Measurements from ENCODE around the gene PAOX.

PAOX gene

DNA sequence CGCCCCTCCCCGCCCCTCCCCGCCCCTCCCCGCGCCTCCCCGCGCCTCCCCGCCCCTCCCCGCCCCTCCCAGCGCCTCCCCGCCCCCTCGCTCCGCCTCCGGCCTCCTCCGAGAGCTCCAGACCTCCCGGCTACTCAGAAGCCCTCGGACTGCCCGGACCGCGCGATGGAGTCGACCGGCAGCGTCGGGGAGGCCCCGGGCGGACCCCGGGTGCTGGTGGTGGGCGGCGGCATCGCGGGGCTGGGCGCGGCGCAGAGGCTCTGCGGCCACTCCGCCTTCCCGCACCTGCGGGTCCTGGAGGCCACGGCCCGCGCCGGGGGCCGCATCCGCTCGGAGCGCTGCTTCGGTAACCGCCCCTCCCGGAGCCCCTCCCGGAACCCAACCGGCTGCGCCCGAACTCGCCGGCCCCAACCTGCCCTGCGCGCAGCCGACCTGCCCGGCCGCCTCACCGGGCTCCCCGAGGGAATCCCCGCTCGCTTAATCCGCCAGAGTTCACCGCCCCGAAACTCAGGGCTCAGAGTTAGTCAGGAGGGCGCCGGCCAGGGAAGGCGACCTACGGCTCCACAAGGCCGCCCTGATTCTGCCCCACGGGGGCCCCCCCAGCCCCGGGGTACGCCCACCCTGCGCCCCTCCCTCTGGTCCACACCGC, at the start of gene PAOX:
Gene PAOX (plus strand): TSS at position 111 of the 649 bp plus-strand sequence. CDS start 55 bp downstream, at position 166.
- no peak for DNase-seq

DNA sequence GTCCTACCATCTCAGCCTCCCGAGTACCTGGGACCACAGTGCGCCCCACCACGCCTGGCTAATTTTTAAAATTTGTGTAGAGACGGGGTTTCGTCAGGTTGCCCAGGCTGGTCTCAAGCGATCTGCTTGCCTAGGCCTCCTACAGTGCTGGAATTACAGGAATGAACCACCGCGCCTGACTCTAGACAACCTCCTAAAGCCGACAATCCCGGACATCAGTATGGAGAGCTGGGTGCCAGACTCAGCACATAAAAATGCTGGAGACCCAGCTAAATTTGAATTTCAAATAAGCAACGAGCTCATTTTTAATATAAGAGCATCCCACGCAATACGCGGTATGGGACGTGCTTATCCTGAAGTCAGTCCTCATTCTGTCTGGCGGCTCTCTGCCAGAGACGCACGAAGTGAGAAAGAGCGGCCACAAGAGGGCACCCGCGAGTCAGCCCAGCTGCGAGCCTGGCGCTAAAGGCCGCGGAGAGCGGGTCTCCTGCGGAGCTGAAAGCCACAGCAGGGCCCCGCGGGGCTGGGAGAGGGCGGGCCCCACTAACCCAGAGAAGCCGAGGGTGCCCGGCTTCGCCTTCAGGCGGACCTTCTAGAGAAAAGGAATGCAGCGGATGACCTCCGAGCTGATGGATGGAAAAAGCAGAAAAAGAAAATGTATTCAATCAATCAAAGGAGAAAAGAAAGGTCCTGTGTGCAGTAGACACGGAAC, 49.4 kb upstream of the PAOX start:
- DNase-seq, result peak; percentile 55 to 76

DNA sequence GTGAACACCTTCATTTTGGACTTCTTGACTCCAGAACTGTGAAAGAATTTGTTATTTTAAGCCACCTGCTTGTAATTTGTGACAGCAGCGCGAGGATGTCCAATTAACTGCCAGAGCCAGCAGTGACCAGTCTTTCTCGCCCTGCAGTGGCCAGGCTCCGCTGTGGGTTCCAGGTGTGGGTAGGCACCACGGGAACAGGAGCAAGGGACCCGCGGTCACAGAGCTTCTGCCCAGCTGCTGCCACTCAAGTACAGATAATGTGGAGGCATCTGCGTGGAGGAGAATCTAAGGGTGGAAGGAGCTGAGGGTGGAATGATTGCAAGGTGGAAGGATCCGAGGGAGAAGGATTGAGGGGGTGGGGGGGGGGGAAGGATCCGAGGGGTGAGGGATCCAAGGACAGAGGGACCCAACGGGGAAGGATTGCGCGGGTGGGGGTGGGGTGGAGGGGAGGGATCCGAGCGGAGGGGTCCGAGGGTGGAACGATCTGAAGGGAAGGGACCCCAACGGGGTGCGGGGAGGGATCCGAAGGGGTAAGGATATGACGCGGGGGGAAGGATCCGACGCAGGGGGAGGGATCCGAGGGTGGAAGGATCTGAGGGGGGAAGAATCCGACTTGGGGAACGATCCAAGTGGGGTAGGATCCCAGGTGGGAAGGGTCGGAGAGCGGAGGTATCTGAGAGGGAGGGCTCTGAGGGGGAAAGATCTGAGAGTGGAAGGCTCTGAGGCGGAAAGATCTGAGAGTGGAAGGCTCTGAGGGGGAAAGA, 45.9 kb upstream of the PAOX start:
- DNase-seq, result no peak

DNA sequence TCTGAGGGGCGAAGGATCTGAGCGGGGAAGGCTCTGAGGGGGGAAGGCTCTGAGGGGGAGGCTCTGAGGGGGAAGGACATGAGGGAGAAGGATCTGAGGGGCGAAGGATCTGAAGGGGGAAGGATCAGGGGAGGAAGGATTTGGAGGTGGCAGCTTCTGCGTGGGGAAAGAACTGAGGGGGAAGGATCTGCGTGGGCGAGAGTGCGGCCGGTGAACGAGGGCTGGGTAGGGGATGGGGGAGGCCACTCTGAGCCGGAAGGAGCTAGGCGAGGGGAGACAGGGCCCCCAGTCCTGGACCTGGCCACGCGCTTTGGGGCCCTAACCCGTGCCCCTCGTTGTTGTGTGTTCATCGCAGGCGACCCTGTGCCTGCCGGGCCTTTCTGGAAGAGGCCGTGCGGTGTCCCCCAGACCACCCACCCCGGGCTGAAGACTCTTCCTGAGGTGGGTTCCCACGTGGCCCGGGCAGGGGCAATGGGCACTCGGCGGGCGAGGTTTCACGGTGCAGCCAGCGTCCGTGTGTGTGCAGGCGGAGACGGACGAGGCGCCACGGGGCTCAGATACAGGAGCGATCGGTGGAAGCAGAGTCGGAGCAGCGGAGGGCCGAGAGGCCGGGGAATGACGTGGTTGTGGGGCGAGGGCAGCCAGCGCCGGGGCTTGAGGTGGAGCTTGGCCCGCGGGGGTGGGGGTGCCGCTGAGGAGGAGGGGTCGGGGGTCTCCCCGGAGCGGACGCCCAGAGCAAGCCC, 44.4 kb upstream of the PAOX start:
- DNase-seq, result no peak

DNA sequence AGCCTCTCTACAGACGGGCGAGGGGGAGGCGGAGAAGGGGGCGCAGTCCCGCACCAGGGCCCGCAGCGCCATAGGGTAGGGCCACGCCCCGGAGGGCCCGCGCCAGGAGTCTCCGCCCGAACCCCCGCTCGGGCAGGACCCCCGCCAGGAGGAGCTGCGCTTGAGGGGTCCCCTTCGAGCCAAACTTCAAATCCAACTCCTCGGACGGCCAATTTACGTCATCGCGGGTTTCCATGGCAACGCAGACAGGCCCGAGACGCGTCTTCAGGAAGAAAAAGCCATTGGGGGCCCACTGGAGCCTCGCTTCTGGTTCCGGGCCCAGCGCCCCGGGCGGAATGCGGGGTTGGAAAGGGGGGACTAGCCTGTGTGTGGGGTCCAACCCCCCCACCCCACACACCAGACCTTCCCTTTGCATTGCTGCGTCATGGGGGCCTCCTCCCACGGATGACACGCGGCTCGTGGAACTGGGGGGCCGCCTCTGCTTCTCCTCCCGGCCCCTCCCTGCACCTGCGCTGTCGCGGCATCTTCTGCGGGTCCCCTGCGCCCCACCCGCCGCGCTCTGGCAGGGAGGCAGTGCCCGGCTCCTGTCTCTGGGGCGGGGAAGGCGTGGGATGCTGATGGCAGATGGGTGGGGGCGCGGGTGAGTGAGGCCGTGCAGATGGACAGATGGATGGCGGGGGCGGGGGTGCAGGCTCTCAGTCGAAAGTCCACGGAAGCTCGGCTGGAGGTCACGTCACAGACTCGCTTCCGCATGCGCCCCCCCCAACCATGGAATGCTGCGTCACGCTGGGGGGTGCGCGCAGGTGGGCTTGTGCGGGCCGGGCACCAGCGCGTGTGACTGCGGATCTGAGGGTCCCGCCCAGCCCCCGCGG, 43.6 kb upstream of the PAOX start:
- no peak for DNase-seq

DNA sequence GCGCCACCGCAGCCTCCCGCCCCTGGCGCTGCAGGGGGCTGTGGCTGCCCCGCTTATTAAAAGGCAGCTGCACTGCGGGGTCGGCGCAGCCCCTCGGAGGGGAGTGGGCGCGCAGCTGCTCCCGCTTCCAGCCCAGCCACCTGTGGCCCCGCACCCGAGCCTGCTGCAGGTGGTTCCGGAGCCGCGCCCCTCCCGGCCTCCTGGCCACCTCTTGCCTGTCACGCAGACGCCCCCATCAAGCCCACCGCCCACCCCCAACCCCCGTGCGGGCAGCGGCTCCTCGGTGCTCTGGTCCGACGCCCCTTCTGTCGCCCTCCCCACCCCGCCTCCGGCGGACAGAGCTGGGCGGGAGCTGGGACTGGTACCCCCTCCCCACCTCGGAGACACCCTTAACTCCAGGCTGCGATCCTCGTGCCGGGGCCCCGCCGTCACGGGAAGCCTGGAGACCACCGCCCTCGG, 42.9 kb upstream of the PAOX start:
- DNase-seq, result no peak

DNA sequence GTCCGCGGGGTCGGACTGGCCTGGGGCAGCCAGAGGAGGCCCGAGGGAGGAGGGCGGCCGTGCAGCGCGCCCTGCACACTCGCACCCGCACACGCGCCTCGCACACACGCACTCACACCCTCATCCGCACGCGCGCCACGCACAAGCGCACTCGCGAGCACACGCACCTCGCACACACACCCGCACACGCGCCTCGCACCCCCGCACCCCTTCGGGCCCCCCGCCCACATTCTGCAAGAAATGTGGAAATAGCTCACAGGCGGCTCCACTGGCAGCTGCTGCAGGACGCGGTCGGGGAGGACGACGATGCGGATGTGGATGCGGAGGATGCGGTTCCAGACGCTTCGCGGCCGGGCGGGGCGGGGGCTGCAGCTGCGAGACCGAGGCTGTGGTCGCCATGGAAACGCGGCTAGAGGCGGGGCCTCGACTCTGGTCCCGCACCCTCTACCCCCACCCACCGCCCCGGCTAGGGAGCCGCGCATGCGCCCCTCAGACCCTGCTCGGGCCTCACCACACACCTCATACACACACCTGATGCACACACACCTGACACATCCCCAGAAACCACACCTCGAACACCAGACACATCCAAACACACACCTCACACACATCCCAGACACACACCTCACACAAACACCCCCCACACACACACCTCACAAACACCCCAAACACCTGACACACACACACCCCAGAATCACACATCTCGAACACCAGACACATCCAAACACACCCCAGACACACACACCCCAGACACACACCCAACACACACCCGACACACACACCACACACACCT, 42.3 kb upstream of the PAOX start, which contains the start of gene CALY:
Gene CALY (minus strand): TSS at position 320 of the 793 bp plus-strand sequence. CDS start 7,907 bp downstream, outside the sequence.
- no peak for DNase-seq

DNA sequence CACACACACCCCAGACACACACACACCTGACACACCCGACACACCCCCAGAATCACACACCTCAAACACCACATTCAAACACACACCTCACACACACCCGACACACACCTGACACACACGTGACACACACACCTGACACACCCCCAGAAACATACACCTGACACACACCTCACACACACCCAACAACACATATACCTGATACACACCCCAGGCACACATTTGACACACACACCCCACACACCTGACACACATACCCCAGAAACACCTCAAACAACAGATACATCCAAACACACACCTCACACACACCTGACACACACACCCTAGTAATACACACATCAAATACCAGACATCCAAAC, 41.7 kb upstream of the PAOX start:
- no peak for DNase-seq

DNA sequence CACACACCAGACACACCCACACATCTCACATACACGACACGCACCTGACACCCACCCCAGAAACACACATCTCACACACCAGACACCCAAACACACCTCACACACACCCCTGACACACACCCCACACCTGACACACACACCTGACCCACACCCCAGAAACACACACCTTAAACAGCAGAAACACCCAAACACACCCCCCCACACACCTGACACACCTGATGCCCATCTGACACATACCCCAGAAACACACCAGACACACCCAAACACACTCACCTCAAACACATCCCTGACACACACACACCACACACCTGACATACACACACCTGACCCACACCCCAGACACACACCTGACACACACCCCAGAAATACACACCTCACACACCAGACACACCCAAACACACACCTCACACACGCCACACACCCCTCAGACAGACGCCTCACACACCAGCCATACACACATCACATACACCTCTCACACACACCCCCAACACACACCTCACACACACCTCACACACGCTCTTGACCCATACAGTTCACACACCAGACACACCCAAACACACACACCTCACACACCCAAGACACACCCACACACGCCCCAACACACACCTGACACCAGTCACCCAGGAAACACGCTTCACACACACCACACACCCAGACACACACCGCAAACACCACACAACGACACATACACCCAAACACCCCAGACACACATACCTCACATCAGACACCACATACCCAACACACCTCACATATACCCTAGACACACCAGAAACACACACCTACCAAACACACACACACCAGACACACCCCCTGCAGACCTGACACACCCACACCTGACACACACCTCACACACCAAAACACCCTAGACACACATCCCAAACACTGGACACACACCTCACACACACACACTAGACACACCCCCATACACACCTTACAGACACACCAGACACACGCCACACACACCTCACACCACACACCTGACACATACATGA, 40.7 kb upstream of the PAOX start:
- DNase-seq, result no peak

DNA sequence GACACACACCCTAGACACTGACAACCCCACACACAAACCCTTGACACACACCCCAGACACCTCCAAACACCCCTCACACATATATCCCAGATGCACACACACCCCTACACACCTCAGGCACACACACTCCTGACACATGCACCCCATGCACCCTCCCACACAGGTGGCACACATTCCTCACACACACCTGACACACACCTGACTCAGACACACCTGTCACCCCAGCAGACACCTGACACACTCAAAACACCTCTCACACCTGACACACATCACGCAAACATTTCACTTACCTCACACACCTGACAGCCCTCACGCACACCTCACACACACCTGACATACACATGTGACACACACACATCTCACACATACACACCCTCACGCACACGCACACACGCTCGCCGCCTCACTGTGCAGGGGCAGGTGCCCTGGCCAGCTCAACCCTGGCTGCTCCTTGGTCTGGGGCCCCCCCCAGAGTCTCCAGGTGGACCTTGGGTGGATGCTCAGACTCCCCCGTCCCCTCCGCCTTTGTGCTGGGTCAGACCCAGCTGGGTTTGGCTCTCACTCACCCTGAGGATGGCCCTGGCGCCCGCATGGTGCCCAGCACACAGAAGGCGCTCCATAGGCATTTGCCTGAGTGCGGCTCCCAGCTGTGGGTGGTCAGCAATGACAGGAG, 39.2 kb upstream of the PAOX start:
- no peak for DNase-seq

DNA sequence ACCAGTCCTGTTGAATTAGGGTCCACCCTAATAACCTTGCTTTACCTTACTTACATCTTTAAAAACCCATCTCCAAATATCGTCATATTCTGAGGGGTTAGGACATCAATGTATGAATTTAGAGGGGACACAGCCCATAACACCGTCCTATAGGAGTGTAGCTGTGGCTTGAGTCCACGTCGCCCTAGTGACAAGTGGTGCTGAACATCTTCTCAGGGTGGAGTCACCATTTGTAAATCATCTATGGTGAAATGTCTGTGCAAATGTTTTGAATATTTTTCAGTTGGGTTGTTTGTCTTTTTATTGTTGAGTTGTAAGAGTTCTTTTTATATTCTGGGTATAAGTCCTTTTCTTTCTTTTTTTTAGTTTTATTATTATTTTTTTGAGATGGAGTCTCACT, 37.1 kb upstream of the PAOX start:
- DNase-seq, result no peak

DNA sequence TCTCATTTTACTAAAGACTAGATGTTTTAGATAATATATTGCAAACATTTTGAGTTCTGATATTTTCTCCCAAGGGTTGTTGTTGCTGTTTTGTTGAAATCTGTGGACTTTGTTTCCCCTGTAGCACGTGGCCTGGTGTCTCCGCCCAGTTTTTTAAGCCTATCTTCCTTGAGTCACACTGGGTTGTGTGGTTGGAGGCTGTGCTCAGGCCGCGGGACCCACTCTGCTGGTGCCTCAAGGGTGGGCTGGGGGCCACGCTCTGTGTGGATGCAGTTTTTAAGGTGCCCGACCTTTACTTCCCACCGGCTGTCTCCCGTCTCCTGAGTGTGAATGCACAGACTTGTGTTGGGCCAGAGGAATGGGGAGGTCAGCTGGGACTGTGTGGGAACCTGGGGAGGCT, 36.1 kb upstream of the PAOX start:
- no peak for DNase-seq

DNA sequence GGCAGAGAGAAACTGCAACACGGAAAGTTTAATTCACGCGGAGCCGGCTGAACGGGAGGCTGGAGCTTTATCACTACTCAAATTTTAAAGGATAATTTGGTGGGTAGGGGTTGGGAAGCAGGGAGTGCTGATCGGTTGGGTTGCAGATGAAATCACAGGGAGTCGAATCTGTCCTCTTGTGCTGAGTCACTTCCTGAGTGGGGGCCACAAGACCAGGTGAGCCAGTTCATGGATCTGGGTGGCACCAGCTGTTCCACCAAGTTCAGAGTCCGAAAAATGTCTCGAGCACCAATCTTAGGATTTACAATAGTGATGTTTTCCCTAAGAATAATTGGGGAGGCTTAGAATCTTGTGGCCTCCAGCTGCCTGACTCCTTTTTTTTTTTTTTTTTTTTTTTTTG, 35.5 kb upstream of the PAOX start:
- no peak for DNase-seq

DNA sequence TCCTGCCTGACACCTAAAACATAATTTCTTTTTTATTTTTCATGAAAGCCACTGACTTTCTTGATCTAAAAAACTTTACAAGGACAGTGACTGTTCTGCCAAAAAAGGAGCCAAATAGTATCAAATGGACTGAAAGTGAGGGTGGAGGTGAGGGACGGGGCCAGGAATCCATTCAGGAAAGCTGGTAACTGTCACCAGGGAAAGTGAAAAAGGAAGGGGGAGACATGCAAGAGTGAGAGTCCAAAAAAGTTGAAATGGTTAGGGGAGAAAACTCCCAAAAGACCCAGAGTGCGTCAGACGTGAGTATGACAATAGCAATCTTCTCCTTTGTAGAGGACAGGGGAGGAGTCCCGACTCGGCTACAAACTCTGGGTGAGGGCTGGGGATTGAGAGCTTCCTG, 34.8 kb upstream of the PAOX start:
- DNase-seq, result no peak

DNA sequence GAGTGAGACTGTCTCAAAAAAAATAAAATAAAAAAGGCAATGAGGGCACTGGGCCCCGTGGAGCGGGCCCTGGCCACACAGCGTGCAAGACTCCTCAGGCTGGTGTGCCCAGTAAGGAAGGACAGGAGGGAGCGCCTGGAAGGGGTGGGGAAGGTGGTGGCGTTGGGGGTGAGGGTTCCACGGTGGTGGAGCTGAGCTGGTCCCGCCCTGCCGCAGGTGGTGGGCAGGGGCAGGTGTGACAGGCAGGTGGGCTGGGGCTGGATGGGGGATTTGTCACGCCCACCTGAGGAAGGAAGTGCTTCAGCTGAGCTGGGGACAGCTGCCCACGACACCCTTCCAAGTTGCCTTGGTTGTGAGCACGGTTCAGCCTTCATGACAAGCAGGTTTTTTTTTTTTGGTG, 32.6 kb upstream of the PAOX start:
- no peak for DNase-seq

DNA sequence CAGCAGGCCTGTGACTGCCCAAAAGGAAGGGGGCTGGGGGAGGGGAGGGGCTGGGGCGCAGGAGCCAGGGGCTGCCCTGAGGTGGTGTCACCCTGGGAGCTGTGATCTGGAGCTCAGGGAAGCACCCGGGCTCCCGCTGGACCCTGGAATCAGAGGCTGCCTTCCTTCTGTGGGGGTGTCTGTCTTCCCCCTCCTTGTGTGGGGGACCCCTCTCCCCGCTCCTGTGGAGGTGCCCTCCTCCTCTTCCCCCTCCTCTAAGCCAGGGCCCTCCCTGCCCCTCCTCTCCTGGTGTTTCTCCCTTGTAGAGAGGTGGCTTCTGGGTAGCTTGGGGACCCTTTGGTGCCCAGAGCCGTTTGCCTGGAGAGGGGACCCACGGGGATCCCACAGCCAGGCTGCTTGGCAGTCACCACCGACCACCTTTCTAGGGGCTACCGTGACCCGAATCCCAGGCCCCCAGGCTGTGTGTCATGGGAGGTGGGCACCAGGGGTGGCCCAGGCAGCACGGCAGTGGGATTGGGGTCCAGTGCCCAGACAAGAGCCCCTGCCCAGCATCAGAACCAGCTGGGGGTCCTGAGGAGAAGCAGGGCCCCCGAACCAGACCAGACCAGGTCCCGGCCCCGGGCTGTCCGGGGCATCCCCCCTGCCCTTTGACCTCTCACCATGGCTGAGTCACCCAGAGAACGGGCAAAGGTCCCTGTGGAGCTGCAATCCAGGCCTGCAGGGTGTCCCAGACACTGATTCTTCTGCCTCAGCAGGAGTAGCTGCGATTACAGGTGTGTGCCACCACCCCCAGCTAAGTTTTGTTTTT, 31.1 kb upstream of the PAOX start:
- no peak for DNase-seq

DNA sequence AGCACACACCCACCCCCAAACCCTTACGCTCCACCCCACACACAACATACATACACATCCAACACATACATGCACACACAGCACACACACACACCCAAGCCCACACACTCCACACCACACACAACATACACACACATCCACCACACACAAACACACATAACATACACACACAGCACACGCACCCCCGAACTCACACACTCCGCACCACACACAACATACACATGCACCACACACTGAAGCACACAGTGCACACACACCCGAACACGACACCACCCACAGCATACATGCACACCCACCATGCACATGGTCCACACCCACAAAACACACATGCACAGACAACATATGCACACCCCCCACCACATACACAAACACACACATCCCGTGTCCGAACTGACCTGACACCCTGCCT, 29.9 kb upstream of the PAOX start:
- no peak for DNase-seq

DNA sequence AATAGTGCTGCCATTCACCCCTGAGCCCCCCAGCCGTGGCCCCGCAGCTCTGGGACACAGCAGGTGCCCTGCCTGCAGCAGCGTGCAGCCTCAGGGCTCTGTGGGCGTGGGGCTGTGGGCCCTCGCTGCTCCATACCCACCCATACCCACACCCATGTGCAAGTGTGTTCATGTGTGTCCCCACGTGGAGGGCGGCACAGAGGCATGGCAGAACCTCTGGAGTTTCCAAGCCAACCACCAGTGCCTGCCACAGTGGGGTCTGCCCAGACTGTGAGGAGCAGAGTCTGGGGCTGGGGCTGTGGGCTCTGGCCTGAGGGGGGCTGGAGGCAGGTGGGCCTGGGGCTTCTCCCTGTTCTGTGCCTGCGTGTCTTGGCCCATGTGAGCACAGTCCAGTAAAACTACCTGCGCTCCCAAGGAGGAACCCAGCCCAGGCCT, 29.5 kb upstream of the PAOX start:
- DNase-seq, result no peak
